ENCODE data around the gene IP6K1. TPM values are rescaled to one million over a fixed set of nuclear protein-coding genes. Genes with fewer than 3 reads are reported as not detected.

IP6K1 gene
- total RNA-seq, 1 experiment from 2014 or later = 42.2 TPM

- Histone ChIP-seq H3K23ac (ENCODE audit: insufficient read length, low read depth, low read length) (no peak overlapping the region), H3K4me1 (ENCODE audit: insufficient read depth, low read length) (no peaks in the 10 kb centered on the region), H3K27me3 (ENCODE audit: insufficient read depth, low read length) (no peaks in the 10 kb centered on the region), H2BK20ac (ENCODE audit: low read depth, low read length, poor library complexity, severe bottlenecking) (no peak overlapping the region), H4K5ac (ENCODE audit: insufficient read length, low read depth, low read length) (no peak overlapping the region), H3K4ac (ENCODE audit: low read depth, low read length) (no peak overlapping the region), H3K4me2 (ENCODE audit: insufficient read depth, insufficient read length, low read length) (no peak overlapping the region), H3K9ac (ENCODE audit: extremely low read depth, insufficient read length, low read length) (no peak overlapping the region), H3K14ac (ENCODE audit: insufficient read depth, low read length) (no peak overlapping the region), H4K8ac (replicated peaks; ENCODE audit: insufficient read length, low read depth, low read length) (no peak overlapping the region), H3K18ac (ENCODE audit: insufficient read length, low read depth, low read length) (no peak overlapping the region), H2AK5ac (ENCODE audit: insufficient read length, low read length) (no peak overlapping the region), H2BK120ac (ENCODE audit: low read depth, low read length, poor library complexity, severe bottlenecking) (no peak overlapping the region), H3K23me2 (ENCODE audit: insufficient read length, low read depth, low read length, poor library complexity, severe bottlenecking) (no peaks in the 10 kb centered on the region), H2BK5ac (ENCODE audit: insufficient read length, low read length) (no peak overlapping the region), H4K91ac (ENCODE audit: insufficient read length, low read depth, low read length) (no peak overlapping the region), H3K27ac (ENCODE audit: insufficient read length, low read depth, low read length) (no peak overlapping the region), H3K9me3 (ENCODE audit: control insufficient read depth, low read depth, low read length) (no peaks in the 10 kb centered on the region), H4K20me1 (ENCODE audit: control insufficient read depth, insufficient read depth, insufficient read length) (no peaks in the 10 kb centered on the region), H3K79me2 (ENCODE audit: insufficient read depth, low read length) (peaks cover 5% of the 10 kb centered on the region; the same call in 1 of the 2 replicates), H2BK15ac (ENCODE audit: low read depth, low read length) (no peak overlapping the region), H3K79me1 (ENCODE audit: insufficient read depth, low read depth, low read length, poor library complexity, severe bottlenecking) (peaks cover 16% of the 10 kb centered on the region), H3T11ph (ENCODE audit: low read length) (no peak overlapping the region), H2BK12ac (ENCODE audit: insufficient read length, low read depth, low read length) (no peak overlapping the region), H2AFZ (ENCODE audit: low read length) (no peak overlapping the region), H3K56ac (ENCODE audit: insufficient read length, low read depth, low read length) (no peak overlapping the region)
- DNase-seq = no peak
- H3K36me3 Mint-ChIP-seq (ENCODE audit: insufficient read depth in 1 of 3, low read depth in 3 of 3) = peaks cover 2 to 4% (median 2%) of the 10 kb centered on the region in 3 experiments; a peak in 6 of 7 replicates
- H3K27me3 Mint-ChIP-seq (ENCODE audit: low read depth) = no peaks in the 10 kb centered on the region
- H3K27ac Mint-ChIP-seq = no peak overlapping the region
- no peaks in the 10 kb centered on the region for H3K4me1 Mint-ChIP-seq
- H3K4me3 Mint-ChIP-seq = no peak overlapping the region
- TF ChIP-seq CTCF (conservative IDR thresholded peaks at IDR 0.05) = no peak
- WGBS (ENCODE audit: extremely low coverage, insufficient read length, low lambda C conversion rate) = no CpG with 5 or more reads among the region's 1 CpG
- no peaks in the 10 kb centered on the region for H3K9me3 Mint-ChIP-seq
These were observed 14.9 kb downstream of the IP6K1 start for GRCh38 chr3:49771340-49771938.
